ENCODE data around the gene BHLHE41.

Gene BHLHE41

GRCh38 chr12:26113853-26114719 is 10.8 kb downstream of the BHLHE41 start:
- peak; percentile 28 for DNase-seq

GRCh38 chr12:26113181-26113654 is 11.6 kb downstream of the BHLHE41 start:
- DNase-seq: no peak

- DNase-seq: no peak
Observed at GRCh38 chr12:26112703-26113147, 12.1 kb downstream of the BHLHE41 start.

GRCh38 chr12:26112232-26112631 is 12.6 kb downstream of the BHLHE41 start:
- DNase-seq: no peak

- DNase-seq: no peak
Observed at GRCh38 chr12:26109343-26109881, 15.4 kb downstream of the BHLHE41 start.

GRCh38 chr12:26108915-26109314 is 15.9 kb downstream of the BHLHE41 start:
- no peak for DNase-seq

GRCh38 chr12:26106347-26106746 is 18.5 kb downstream of the BHLHE41 start:
- no peak for DNase-seq

- no peak for DNase-seq
Observed at GRCh38 chr12:26102953-26103352, 21.9 kb downstream of the BHLHE41 start.

GRCh38 chr12:26101763-26102162 is 23.1 kb downstream of the BHLHE41 start:
- no peak for DNase-seq

- no peak for DNase-seq
Observed at GRCh38 chr12:26101350-26101734, 23.5 kb downstream of the BHLHE41 start.

- no peak for DNase-seq
Observed at GRCh38 chr12:26100666-26101349, 24.0 kb downstream of the BHLHE41 start.

- peak; percentile 7 for DNase-seq
Observed at GRCh38 chr12:26097046-26097878, 27.6 kb downstream of the BHLHE41 start.

GRCh38 chr12:26096036-26096435 is 28.8 kb downstream of the BHLHE41 start:
- no peak for DNase-seq

GRCh38 chr12:26095186-26095585 is 29.7 kb downstream of the BHLHE41 start:
- no peak for DNase-seq

GRCh38 chr12:26092346-26093105 is 32.3 kb downstream of the BHLHE41 start:
- no peak for DNase-seq

GRCh38 chr12:26091822-26092221 is 33.0 kb downstream of the BHLHE41 start:
- DNase-seq: no peak

GRCh38 chr12:26090836-26091510 is 33.9 kb downstream of the BHLHE41 start:
- no peak for DNase-seq

- DNase-seq: no peak
Observed at GRCh38 chr12:26088998-26089397, 35.8 kb downstream of the BHLHE41 start.

GRCh38 chr12:26086936-26087335 is 37.9 kb downstream of the BHLHE41 start:
- DNase-seq: no peak

GRCh38 chr12:26080911-26081310 is 43.9 kb downstream of the BHLHE41 start:
- DNase-seq: no peak

GRCh38 chr12:26077915-26078702 is 46.7 kb downstream of the BHLHE41 start:
- no peak for DNase-seq

Data from COR-L47 (cell line).